ENCODE measurements around the gene TMEM31. TPM values are rescaled to one million over a fixed set of nuclear protein-coding genes. Genes with fewer than 3 reads are reported as not detected.

Gene TMEM31
- total and polyA plus RNA-seq, 2 donors (not counting 1 experiment from before 2014, with no cell fraction given), result 0.25 TPM; not detected in 1

- no peak for ATAC-seq (ENCODE audit: low read depth)
- TF ChIP-seq CTCF (IDR thresholded peaks at IDR 0.05) (peak; percentile 73), EZH2 (IDR thresholded peaks at IDR 0.05; ENCODE audit: borderline replicate concordance, insufficient read depth, low read depth, low read length, poor library complexity, severe bottlenecking) (no peak)
- intact Hi-C loops (cut with micrococcal nuclease), result loop anchor here (1.0 to 10.0 kb wide), 5 partner anchors 128 to 472 kb away; partner anchors contain the start of genes BEX4, RAB9B and ZCCHC18
Observed at GRCh38 chrX:103688946-103689345, 21.8 kb upstream of the TMEM31 start.

GRCh38 chrX:103691059-103691458 is 19.6 kb upstream of the TMEM31 start:
- H3K9me3 ChIP-seq (ENCODE audit: control extremely low read depth in 1 of 3, control insufficient read depth in 2 of 3, insufficient read depth in 1 of 3, low read length in 2 of 3), result no peaks in the 10 kb centered on the region
- H3K27ac ChIP-seq (ENCODE audit: low read length in 2 of 2), result no peak overlapping the region
- H3K4me3 Mint-ChIP-seq, result no peak overlapping the region
- H3K27me3 ChIP-seq (replicated peaks in 1 of 4; ENCODE audit: control extremely low read depth in 1 of 4, control insufficient read depth in 3 of 4, insufficient read depth in 4 of 4, low read length in 3 of 4), result no peaks in the 10 kb centered on the region
- H2AFZ ChIP-seq (ENCODE audit: insufficient read depth, low read depth, low read length, poor library complexity, severe bottlenecking), result no peak overlapping the region
- no peaks in the 10 kb centered on the region for H3K27me3 Mint-ChIP-seq
- H3K4me1 ChIP-seq (ENCODE audit: control insufficient read depth in 2 of 2, insufficient read depth in 2 of 2, low read length in 2 of 2), result no peaks in the 10 kb centered on the region
- WGBS (ENCODE audit: insufficient coverage), result no CpG with 5 or more reads among the region's 1 CpG
- TF ChIP-seq EZH2 (IDR thresholded peaks at IDR 0.05; ENCODE audit: borderline replicate concordance, insufficient read depth, low read depth, low read length, poor library complexity, severe bottlenecking) (no peak), CTCF (IDR thresholded peaks at IDR 0.05) (no peak)
- H3K27ac Mint-ChIP-seq, result no peak overlapping the region
- H3K4me1 Mint-ChIP-seq, result no peaks in the 10 kb centered on the region
- no peaks in the 10 kb centered on the region for H3K9me3 Mint-ChIP-seq (ENCODE audit: insufficient read depth)
- DNase-seq (no peak), ATAC-seq (ENCODE audit: low read depth) (no peak)
- H3K36me3 ChIP-seq (replicated peaks in 1 of 2; ENCODE audit: control extremely low read depth in 1 of 2, control insufficient read depth in 1 of 2, extremely low read depth in 1 of 2, insufficient read depth in 2 of 2, low read length in 1 of 2), result no peaks in the 10 kb centered on the region
- intact Hi-C loops (cut with micrococcal nuclease), result no loop called here
- no peak overlapping the region for H3K4me3 ChIP-seq (ENCODE audit: control extremely low read depth in 1 of 5, extremely low read depth in 1 of 5, insufficient read depth in 1 of 5, low read depth in 2 of 5, low read length in 4 of 5)
- POLR2A ChIA-PET, result no interaction called here
- CTCF ChIA-PET, result interaction anchor here (1.6 to 2.8 kb wide), 2 partner anchors 20 to 121 kb away, joined by 3 to 11 read pairs; partner anchors contain the start of gene TMEM31
- no peaks in the 10 kb centered on the region for H4K20me1 ChIP-seq (ENCODE audit: control insufficient read depth, insufficient read depth, low read length, poor library complexity, severe bottlenecking)
- no peak overlapping the region for H3K9ac ChIP-seq (ENCODE audit: low read length)
- peaks cover 3% of the 10 kb centered on the region for H3K79me2 ChIP-seq (ENCODE audit: control insufficient read depth, insufficient read depth, low read length)
- no peak overlapping the region for H3K4me2 ChIP-seq (replicated peaks; ENCODE audit: low read depth, low read length, poor library complexity, severe bottlenecking)

More at GRCh38 chrX:103688946-103689345, 21.8 kb upstream of the TMEM31 start:
- Histone ChIP-seq H3K9ac (ENCODE audit: low read length) (no peak overlapping the region), H3K4me3 (ENCODE audit: control extremely low read depth in 1 of 5, extremely low read depth in 1 of 5, insufficient read depth in 1 of 5, low read depth in 2 of 5, low read length in 4 of 5) (no peak overlapping the region), H4K20me1 (ENCODE audit: control insufficient read depth, insufficient read depth, low read length, poor library complexity, severe bottlenecking) (no peaks in the 10 kb centered on the region), H3K79me2 (ENCODE audit: control insufficient read depth, insufficient read depth, low read length) (peaks cover 8% of the 10 kb centered on the region), H3K4me1 (ENCODE audit: control insufficient read depth in 2 of 2, insufficient read depth in 2 of 2, low read length in 2 of 2) (peaks cover 3 to 4% of the 10 kb centered on the region in 2 donors), H3K27me3 (replicated peaks in 1 of 4; ENCODE audit: control extremely low read depth in 1 of 4, control insufficient read depth in 3 of 4, insufficient read depth in 4 of 4, low read length in 3 of 4) (no peaks in the 10 kb centered on the region), H3K36me3 (replicated peaks in 1 of 2; ENCODE audit: control extremely low read depth in 1 of 2, control insufficient read depth in 1 of 2, extremely low read depth in 1 of 2, insufficient read depth in 2 of 2, low read length in 1 of 2) (peaks cover 0 to 11% of the 10 kb centered on the region in 2 experiments), H3K4me2 (replicated peaks; ENCODE audit: low read depth, low read length, poor library complexity, severe bottlenecking) (no peak overlapping the region), H2AFZ (ENCODE audit: insufficient read depth, low read depth, low read length, poor library complexity, severe bottlenecking) (no peak overlapping the region), H3K27ac (ENCODE audit: low read length in 2 of 2) (no peak overlapping the region), H3K9me3 (ENCODE audit: control extremely low read depth in 1 of 3, control insufficient read depth in 2 of 3, insufficient read depth in 1 of 3, low read length in 2 of 3) (no peaks in the 10 kb centered on the region)
- peaks cover 7% of the 10 kb centered on the region for H3K4me1 Mint-ChIP-seq
- H3K27ac Mint-ChIP-seq, result no peak overlapping the region
- no peak overlapping the region for H3K4me3 Mint-ChIP-seq
- H3K9me3 Mint-ChIP-seq (ENCODE audit: insufficient read depth), result no peaks in the 10 kb centered on the region
- DNase-seq, result peak; percentile 48
- POLR2A ChIA-PET, result no interaction called here
- no peaks in the 10 kb centered on the region for H3K27me3 Mint-ChIP-seq
- CTCF ChIA-PET, result interaction anchor here (1.5 to 1.8 kb wide), 2 partner anchors 128 to 131 kb away, joined by 3 to 7 read pairs; no protein-coding TSS in a partner anchor
- no CpG with 5 or more reads among the region's 4 CpGs for WGBS (ENCODE audit: insufficient coverage)

All from B cell (primary cell).